Measurements from ENCODE around the gene CRABP2.

- TF ChIP-seq TBL1XR1 (IDR thresholded peaks at IDR 0.05; ENCODE audit: low read depth, low read length) (no peak), BCL3 (IDR thresholded peaks at IDR 0.05; ENCODE audit: borderline replicate concordance, insufficient read depth, low read depth, low read length, poor library complexity, severe bottlenecking) (no peak), BACH1 (IDR thresholded peaks at IDR 0.05; ENCODE audit: borderline replicate concordance) (no peak), YY1 (IDR thresholded peaks at IDR 0.05; ENCODE audit: low read depth, low read length) (no peak), POLR2AphosphoS5 (IDR thresholded peaks at IDR 0.05; ENCODE audit: low read length) (no peak), ASH2L (IDR thresholded peaks at IDR 0.05; ENCODE audit: borderline replicate concordance, low read depth) (no peak), SREBF2 (IDR thresholded peaks at IDR 0.05; ENCODE audit: low read length) (no peak), EZH2 (IDR thresholded peaks at IDR 0.05; ENCODE audit: borderline replicate concordance, control insufficient read depth, low read depth, low read length) (no peak), SP1 (IDR thresholded peaks at IDR 0.05; ENCODE audit: low read depth, low read length) (no peak), TCF7 (IDR thresholded peaks at IDR 0.05; ENCODE audit: borderline replicate concordance) (no peak), PML (IDR thresholded peaks at IDR 0.05; ENCODE audit: low read length) (no peak), GABPA (IDR thresholded peaks at IDR 0.05; ENCODE audit: low read depth) (no peak)
- TF ChIP-seq, protein P1, sequence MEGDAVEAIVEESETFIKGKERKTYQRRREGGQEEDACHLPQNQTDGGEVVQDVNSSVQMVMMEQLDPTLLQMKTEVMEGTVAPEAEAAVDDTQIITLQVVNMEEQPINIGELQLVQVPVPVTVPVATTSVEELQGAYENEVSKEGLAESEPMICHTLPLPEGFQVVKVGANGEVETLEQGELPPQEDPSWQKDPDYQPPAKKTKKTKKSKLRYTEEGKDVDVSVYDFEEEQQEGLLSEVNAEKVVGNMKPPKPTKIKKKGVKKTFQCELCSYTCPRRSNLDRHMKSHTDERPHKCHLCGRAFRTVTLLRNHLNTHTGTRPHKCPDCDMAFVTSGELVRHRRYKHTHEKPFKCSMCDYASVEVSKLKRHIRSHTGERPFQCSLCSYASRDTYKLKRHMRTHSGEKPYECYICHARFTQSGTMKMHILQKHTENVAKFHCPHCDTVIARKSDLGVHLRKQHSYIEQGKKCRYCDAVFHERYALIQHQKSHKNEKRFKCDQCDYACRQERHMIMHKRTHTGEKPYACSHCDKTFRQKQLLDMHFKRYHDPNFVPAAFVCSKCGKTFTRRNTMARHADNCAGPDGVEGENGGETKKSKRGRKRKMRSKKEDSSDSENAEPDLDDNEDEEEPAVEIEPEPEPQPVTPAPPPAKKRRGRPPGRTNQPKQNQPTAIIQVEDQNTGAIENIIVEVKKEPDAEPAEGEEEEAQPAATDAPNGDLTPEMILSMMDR (IDR thresholded peaks at IDR 0.05 in 2 of 3, conservative IDR thresholded peaks at IDR 0.05 in 1 of 3; ENCODE audit: control insufficient read depth in 2 of 3, extremely low read depth in 1 of 3, insufficient read depth in 1 of 3, low read depth in 3 of 3, low read length in 3 of 3) = no peak
Observed at GRCh38 chr1:156669794-156670193, 35.6 kb downstream of the CRABP2 start.

All from GM12878 (cell line).